Lower leg skin (tissue), 4 donors: ENCODE data around the gene NR5A2. TPM values are rescaled to one million over a fixed set of nuclear protein-coding genes. Genes with fewer than 3 reads are reported as not detected.

Experiments used
- DNase-seq, 2 donors: peaks; one replicate each; pipeline ENCODE4 v3.0.0-alpha.2; 2019; ENCODE audit warnings: low spot score in 2 of 2
- H3K4me3 ChIP-seq: fragments of 200-600 bp; sonication (generic); 2 replicates; pipeline ENCODE4 v1.5.1; 2017; ENCODE audit warnings: mild to moderate bottlenecking, low read depth; ENCODE audit not compliant: poor library complexity, severe bottlenecking
- POLR2A ChIP-seq, 2 donors: fragments of 450-650 bp; IDR thresholded peaks; one replicate each; pipeline ENCODE4 v1.6.1; 2016 to 2017; ENCODE audit warnings: antibody characterized with exemption in 2 of 2, mild to moderate bottlenecking in 1 of 2, moderate library complexity in 1 of 2
- WGBS, 2 donors: methylation state at CpG; one replicate each; pipeline ENCODE4 v1.1.5; 2018; 5-methylcytosine and 5-hydroxymethylcytosine counted together
- intact Hi-C: fragments of 100-400 bp; cut with DNase I; formaldehyde crosslinking; loops from one replicate; pipeline ENCODE4 v1.15.0; 2023; ENCODE audit warnings: low total_unique reads
- total RNA-seq, 4 donors: library from RNA; depleted of rRNA; stranded (reverse); fragments of >200 nt; gene quantifications; one replicate each; pipeline ENCODE4 v1.1.0, GENCODE V29; 2016
- TF ChIP-seq, protein P1 (sequence below), 3 donors: fragments of 450-650 bp; IDR thresholded peaks; one replicate each; pipeline ENCODE4 v1.5.1; 2016; ENCODE audit warnings: antibody characterized with exemption in 3 of 3, mild to moderate bottlenecking in 3 of 3, moderate library complexity in 2 of 3

Gene NR5A2
- total RNA-seq, 4 donors from 2014 or later = 0.59 to 2.4 (median 1.2) TPM

DNA sequence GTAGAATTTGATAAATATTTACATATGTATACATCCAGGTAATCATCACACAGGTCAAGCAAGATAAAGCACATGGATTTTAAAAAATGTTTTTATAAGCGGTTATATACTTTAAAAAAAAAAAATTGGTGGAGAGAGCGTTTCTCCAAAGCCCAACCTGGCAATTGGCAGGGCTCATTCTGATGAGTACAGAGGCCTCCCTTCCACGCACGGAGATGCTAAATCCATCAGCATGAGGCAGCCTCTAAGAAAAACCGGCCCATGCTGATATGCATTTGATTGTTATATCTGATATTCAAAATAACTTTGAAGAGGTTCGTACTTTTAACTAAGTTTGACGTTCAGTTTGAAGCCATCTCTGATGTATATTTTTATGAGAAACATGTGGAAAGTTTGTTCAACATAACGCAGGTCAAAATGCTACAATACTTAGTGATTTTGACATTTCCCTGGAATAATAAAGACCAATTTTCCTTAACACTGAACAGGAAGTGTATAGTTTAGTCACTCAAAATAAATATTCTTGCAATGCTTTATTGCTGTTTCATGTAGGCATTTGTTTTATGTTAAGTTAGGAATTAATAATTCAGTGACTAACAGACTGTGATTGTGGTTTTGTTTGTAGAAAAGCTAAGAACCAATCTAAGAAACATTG lies 151.7 kb downstream of the NR5A2 start:
- intact Hi-C loops = no loop called here
- DNase-seq = no peak
- H3K4me3 ChIP-seq = no peak overlapping the region
- no peak for TF ChIP-seq POLR2A (IDR thresholded peaks at IDR 0.05)
- TF ChIP-seq, protein P1, sequence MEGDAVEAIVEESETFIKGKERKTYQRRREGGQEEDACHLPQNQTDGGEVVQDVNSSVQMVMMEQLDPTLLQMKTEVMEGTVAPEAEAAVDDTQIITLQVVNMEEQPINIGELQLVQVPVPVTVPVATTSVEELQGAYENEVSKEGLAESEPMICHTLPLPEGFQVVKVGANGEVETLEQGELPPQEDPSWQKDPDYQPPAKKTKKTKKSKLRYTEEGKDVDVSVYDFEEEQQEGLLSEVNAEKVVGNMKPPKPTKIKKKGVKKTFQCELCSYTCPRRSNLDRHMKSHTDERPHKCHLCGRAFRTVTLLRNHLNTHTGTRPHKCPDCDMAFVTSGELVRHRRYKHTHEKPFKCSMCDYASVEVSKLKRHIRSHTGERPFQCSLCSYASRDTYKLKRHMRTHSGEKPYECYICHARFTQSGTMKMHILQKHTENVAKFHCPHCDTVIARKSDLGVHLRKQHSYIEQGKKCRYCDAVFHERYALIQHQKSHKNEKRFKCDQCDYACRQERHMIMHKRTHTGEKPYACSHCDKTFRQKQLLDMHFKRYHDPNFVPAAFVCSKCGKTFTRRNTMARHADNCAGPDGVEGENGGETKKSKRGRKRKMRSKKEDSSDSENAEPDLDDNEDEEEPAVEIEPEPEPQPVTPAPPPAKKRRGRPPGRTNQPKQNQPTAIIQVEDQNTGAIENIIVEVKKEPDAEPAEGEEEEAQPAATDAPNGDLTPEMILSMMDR (IDR thresholded peaks at IDR 0.05) = no peak
- WGBS, 2 donors = 45 to 65% methylated on average over 8 of the region's 8 CpGs

DNA sequence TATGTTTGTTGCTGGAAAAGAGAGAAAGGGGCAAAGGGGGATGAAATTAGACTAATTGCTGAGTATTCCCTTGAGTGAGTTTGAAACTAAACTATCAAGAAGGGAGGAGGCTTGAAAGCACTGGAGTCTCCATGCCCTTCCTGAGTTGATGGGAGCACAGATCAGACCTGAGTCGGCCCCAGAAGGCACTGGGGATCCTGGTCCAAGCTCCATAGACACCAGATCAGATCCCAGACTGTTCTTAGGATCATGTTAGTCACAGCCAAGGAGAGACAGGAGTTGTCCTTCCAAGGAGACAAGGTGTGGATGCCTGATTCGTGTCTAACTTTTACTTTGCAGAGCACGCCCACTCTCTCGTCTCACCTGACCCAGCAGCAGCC lies 152.3 kb downstream of the NR5A2 start:
- H3K4me3 ChIP-seq = no peak overlapping the region
- TF ChIP-seq POLR2A (IDR thresholded peaks at IDR 0.05) = no peak
- intact Hi-C loops = no loop called here
- WGBS, 2 donors = 80 to 87% methylated on average over 4 of the region's 4 CpGs
- no peak for DNase-seq

DNA sequence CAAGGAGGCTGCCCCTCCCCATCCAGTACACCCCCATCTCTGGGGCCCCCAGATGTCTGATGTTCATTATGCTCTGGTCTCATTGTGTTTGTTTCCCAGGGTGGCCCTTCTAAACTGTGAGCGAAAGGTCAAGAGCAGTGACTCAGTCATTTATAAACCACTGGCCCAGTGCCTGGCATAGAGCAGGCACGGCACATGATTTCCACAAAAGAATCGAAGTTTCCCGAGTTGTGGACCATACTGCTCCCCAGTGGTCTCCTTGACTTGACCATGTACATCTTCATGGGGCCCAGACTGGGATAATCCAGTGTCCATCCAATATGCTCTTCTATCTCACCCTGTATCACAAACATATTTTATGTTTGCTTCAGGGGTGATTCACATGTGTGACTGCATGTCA lies 153.3 kb downstream of the NR5A2 start:
- intact Hi-C loops = no loop called here
- DNase-seq = no peak
- WGBS, 2 donors = 69 to 83% methylated on average over 4 of the region's 4 CpGs
- H3K4me3 ChIP-seq = no peak overlapping the region
- TF ChIP-seq POLR2A (IDR thresholded peaks at IDR 0.05) = no peak
- TF ChIP-seq, protein P1 (IDR thresholded peaks at IDR 0.05) = no peak

DNA sequence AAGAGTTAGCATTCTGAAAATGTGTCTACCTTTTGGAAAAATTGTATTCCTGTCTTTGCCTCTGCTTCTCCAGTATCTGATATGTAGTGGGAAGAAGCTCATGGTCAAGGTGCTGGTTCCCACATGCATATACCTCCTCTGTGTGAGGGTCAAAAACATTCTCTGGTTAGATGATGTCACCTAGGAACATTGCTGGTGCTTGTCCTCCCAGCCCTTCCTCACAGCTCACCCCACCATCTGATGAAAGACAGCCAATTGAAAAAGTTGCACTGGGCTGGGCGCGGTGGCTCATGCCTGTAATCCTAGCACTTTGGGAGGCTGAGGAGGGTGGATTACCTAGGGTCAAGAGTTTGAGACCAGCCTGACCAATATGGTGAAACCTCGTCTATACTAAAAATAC lies 154.4 kb downstream of the NR5A2 start:
- TF ChIP-seq POLR2A (IDR thresholded peaks at IDR 0.05) = no peak
- TF ChIP-seq, protein P1 (IDR thresholded peaks at IDR 0.05) = no peak
- intact Hi-C loops = no loop called here
- no peak for DNase-seq
- no peak overlapping the region for H3K4me3 ChIP-seq
- 62 to 95% methylated on average over 3 of the region's 3 CpGs for WGBS, 2 donors

DNA sequence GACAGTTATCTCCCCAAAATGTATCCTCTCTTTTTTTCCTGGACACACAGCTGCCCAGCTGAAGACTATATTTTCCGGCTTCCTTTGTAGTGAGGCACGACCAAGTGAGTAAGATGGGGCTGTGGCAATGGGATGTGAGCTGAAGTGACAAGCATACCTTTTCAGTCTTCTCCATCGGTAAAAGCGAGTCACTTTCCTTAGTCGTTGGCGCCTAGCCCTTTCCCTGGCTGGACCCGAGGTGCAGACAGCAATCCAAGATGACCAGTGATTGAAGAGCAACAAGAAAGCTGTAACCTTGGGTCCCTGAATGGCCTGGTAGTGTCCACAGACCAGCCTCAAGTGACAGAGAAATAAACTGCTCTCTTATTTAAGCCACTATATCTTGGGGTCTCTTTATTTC lies 155.2 kb downstream of the NR5A2 start:
- TF ChIP-seq, protein P1 (IDR thresholded peaks at IDR 0.05) = no peak
- no peak for TF ChIP-seq POLR2A (IDR thresholded peaks at IDR 0.05)
- 80 to 86% methylated on average over 7 of the region's 7 CpGs for WGBS, 2 donors
- intact Hi-C loops = no loop called here
- no peak overlapping the region for H3K4me3 ChIP-seq
- no peak for DNase-seq

DNA sequence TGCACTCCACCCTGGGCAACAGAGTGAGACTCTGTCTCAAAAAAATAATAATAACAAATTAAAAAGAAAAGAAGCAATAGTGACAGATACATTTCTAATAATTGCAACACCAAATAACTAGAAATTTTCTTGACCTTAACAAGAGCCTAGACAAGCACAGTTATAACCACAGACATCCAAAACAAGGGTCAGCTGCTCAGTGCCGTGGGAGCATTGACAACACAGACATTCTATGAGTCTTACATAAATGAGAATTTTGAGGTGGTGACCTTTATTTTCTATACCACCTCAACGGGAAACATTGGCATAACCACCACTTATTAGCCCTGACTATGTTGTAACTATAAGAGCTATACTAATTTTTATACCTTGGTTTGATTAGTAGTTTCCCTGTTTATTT lies 156.1 kb downstream of the NR5A2 start:
- no peak for DNase-seq
- 36 to 59% methylated on average over 2 of the region's 2 CpGs for WGBS, 2 donors
- no peak overlapping the region for H3K4me3 ChIP-seq
- intact Hi-C loops = no loop called here
- TF ChIP-seq, protein P1 (IDR thresholded peaks at IDR 0.05) = no peak
- TF ChIP-seq POLR2A (IDR thresholded peaks at IDR 0.05) = no peak
